H1 (cell line): Measurements from ENCODE around the gene MXI1. TPM values are rescaled to one million over a fixed set of nuclear protein-coding genes. Genes with fewer than 3 reads are reported as not detected.

Experiments used
- CTCF ChIA-PET: fragments of 300-600 bp; sonication (Branson Sonifier 250); formaldehyde crosslinking; loops from one replicate; lab custom pipeline; 2021; ENCODE audit not compliant: partially characterized antibody; lab: Charles Lee
- POLR2A ChIA-PET: fragments of 300-600 bp; sonication (Branson Sonifier 250); formaldehyde crosslinking; loops from one replicate; lab custom pipeline; 2021; ENCODE audit warnings: inconsistent platforms; ENCODE audit not compliant: partially characterized antibody; lab: Charles Lee
- DNase-seq, 2 experiments: peaks; one replicate each; pipeline versions ENCODE4 v3.0.0 to v3.0.0-alpha.2; 2010 to 2022; ENCODE audit warnings: low spot score in 2 of 2, low read depth in 1 of 2, mixed read lengths in 1 of 2
- FAIRE-seq: peaks from 2 replicates; lab custom pipeline; 2011; peaks lifted over from hg19 to GRCh38; lab: Jason Lieb, UNC
- H2AFZ ChIP-seq: 2 replicates; pipeline ENCODE4 v1.8.1; 2012; ENCODE audit warnings: low read length, inconsistent platforms
- H2AK5ac ChIP-seq: 2 replicates; pipeline ENCODE4 v1.6.1; 2013; ENCODE audit warnings: low read depth, low read length
- H2BK120ac ChIP-seq: replicated peaks from 2 replicates; pipeline ENCODE3; 2013; ENCODE audit warnings: low read depth, low read length, inconsistent platforms
- H2BK12ac ChIP-seq: 2 replicates; pipeline ENCODE4 v1.6.1; 2013; ENCODE audit warnings: low read depth, low read length
- H2BK15ac ChIP-seq: 2 replicates; pipeline ENCODE4 v1.6.1; 2013; ENCODE audit warnings: low read length
- H2BK20ac ChIP-seq: 2 replicates; pipeline ENCODE4 v1.6.1; 2013; ENCODE audit warnings: low read length
- H2BK5ac ChIP-seq: 2 replicates; pipeline ENCODE4 v1.6.1; 2013; ENCODE audit warnings: low read depth, low read length
- H3K14ac ChIP-seq: 2 replicates; pipeline ENCODE4 v1.6.1; 2013; ENCODE audit warnings: inconsistent platforms; ENCODE audit not compliant: insufficient read length
- H3K18ac ChIP-seq: 2 replicates; pipeline ENCODE4 v1.6.1; 2013; ENCODE audit warnings: low read length; ENCODE audit errors: extremely low read depth
- H3K23ac ChIP-seq: 2 replicates; pipeline ENCODE4 v1.6.1; 2013; ENCODE audit warnings: inconsistent platforms; ENCODE audit not compliant: insufficient read length
- H3K23me2 ChIP-seq: 2 replicates; pipeline ENCODE4 v1.6.1; 2013; ENCODE audit warnings: low read depth, low read length
- H3K27ac ChIP-seq: 2 replicates; pipeline ENCODE4 v1.6.1; 2011; ENCODE audit warnings: low read depth, low read length, inconsistent platforms
- H3K27me3 ChIP-seq, 4 experiments: replicated peaks in 1 of 4; 1 replicate in 1 of 4; 2 replicates in 3 of 4; pipeline versions ENCODE4 v1.6.1 to v1.8.1; 2011 to 2013; ENCODE audit warnings: low read length in 3 of 4, mild to moderate bottlenecking in 3 of 4, inconsistent platforms in 2 of 4, mixed read lengths in 2 of 4, moderate library complexity in 1 of 4; ENCODE audit not compliant: control insufficient read depth in 3 of 4, insufficient read depth in 3 of 4; ENCODE audit errors: extremely low read depth in 1 of 4
- H3K36me3 ChIP-seq, 4 experiments: 2 replicates each; pipeline versions ENCODE4 v1.6.1 to v1.8.1; 2011 to 2013; ENCODE audit warnings: mild to moderate bottlenecking in 4 of 4, low read length in 3 of 4, moderate library complexity in 2 of 4, control low read depth in 1 of 4, inconsistent platforms in 1 of 4; ENCODE audit not compliant: insufficient read depth in 4 of 4, control insufficient read depth in 2 of 4
- H3K4ac ChIP-seq: replicated peaks from 2 replicates; pipeline ENCODE3; 2013; ENCODE audit warnings: low read length, low read depth, mixed read lengths, inconsistent platforms; ENCODE audit not compliant: insufficient read length
- H3K4me1 ChIP-seq, 4 experiments: replicated peaks in 1 of 4; 1 replicate in 1 of 4; 2 replicates in 3 of 4; pipeline versions ENCODE4 v1.6.1 to v1.8.1; 2011 to 2013; ENCODE audit warnings: low read length in 3 of 4, inconsistent platforms in 2 of 4, mixed read lengths in 1 of 4; ENCODE audit not compliant: insufficient read depth in 4 of 4, control insufficient read depth in 3 of 4
- H3K4me2 ChIP-seq, 2 experiments: 2 replicates each; pipeline versions ENCODE4 v1.6.1 to v1.8.1; 2011 to 2013; ENCODE audit warnings: low read depth in 2 of 2, low read length in 2 of 2, control low read depth in 1 of 2, inconsistent platforms in 1 of 2, mild to moderate bottlenecking in 1 of 2; ENCODE audit not compliant: insufficient read depth in 1 of 2
- H3K4me3 ChIP-seq, 4 experiments: fragments of 200-600, 300-600 bp in 1 of 4; sonication (generic), shearing (Covaris generic), sonication (Bioruptor Twin) in 1 of 4; 2 replicates each; pipeline versions ENCODE4 v1.5.1 to v1.8.1; 2011 to 2016; ENCODE audit warnings: low read length in 4 of 4, low read depth in 3 of 4, control low read depth in 2 of 4, inconsistent platforms in 2 of 4, mild to moderate bottlenecking in 2 of 4, mixed read lengths in 1 of 4, moderate library complexity in 1 of 4; ENCODE audit not compliant: insufficient read depth in 2 of 4; ENCODE audit errors: extremely low read depth in 1 of 4
- H3K56ac ChIP-seq: replicated peaks from 2 replicates; pipeline ENCODE3; 2013; ENCODE audit warnings: low read depth, mild to moderate bottlenecking, mixed read lengths, low read length, inconsistent platforms; ENCODE audit not compliant: insufficient read length
- H3K79me1 ChIP-seq: 2 replicates; pipeline ENCODE4 v1.6.1; 2013; ENCODE audit warnings: low read depth, low read length, control low read depth
- H3K79me2 ChIP-seq, 2 experiments: 2 replicates each; pipeline versions ENCODE4 v1.6.1 to v1.8.1; 2012 to 2013; ENCODE audit warnings: low read length in 2 of 2, mild to moderate bottlenecking in 2 of 2, inconsistent platforms in 1 of 2; ENCODE audit not compliant: insufficient read depth in 2 of 2, control insufficient read depth in 1 of 2
- H3K9ac ChIP-seq, 4 experiments: replicated peaks in 1 of 4; 1 replicate in 1 of 4; 2 replicates in 3 of 4; pipeline versions ENCODE4 v1.6.1 to v1.8.1; 2011 to 2013; ENCODE audit warnings: low read depth in 3 of 4, low read length in 3 of 4, control low read depth in 2 of 4, mild to moderate bottlenecking in 2 of 4, moderate library complexity in 2 of 4, inconsistent platforms in 1 of 4; ENCODE audit errors: extremely low read depth in 1 of 4
- H3K9me3 ChIP-seq, 2 experiments: 2 replicates each; pipeline versions ENCODE4 v1.6.1 to v1.8.1; 2012 to 2013; ENCODE audit warnings: mild to moderate bottlenecking in 2 of 2, moderate library complexity in 2 of 2, control low read depth in 1 of 2, inconsistent platforms in 1 of 2, low read depth in 1 of 2, low read length in 1 of 2, mixed read lengths in 1 of 2; ENCODE audit not compliant: insufficient read depth in 2 of 2
- H4K20me1 ChIP-seq, 2 experiments: replicated peaks in 1 of 2; 2 replicates each; pipeline versions ENCODE3 to v1.8.1; 2011 to 2013; ENCODE audit warnings: inconsistent platforms in 2 of 2, low read length in 2 of 2, mild to moderate bottlenecking in 1 of 2; ENCODE audit not compliant: insufficient read depth in 2 of 2, control insufficient read depth in 1 of 2
- H4K5ac ChIP-seq: 2 replicates; pipeline ENCODE4 v1.6.1; 2013; ENCODE audit warnings: low read length, low read depth, mixed read lengths, inconsistent platforms; ENCODE audit not compliant: insufficient read length
- H4K8ac ChIP-seq: 2 replicates; pipeline ENCODE4 v1.8.0; 2013; ENCODE audit warnings: mild to moderate bottlenecking, moderate library complexity, low read length, inconsistent platforms; ENCODE audit not compliant: insufficient read depth; ENCODE audit errors: extremely low read depth
- H4K91ac ChIP-seq: replicated peaks from 2 replicates; pipeline ENCODE3; 2013; ENCODE audit warnings: low read length, mixed read lengths, inconsistent platforms; ENCODE audit not compliant: insufficient read length
- CREB1 ChIP-seq: IDR thresholded peaks from 2 replicates; pipeline ENCODE4 v1.6.1; 2012; ENCODE audit warnings: inconsistent platforms
- GABPA ChIP-seq: IDR thresholded peaks from 2 replicates; pipeline ENCODE4 v1.6.1; 2011; ENCODE audit warnings: mild to moderate bottlenecking, low read length, moderate library complexity, borderline replicate concordance; ENCODE audit not compliant: insufficient read depth
- KDM5A ChIP-seq: fragments of 200-600 bp; IDR thresholded peaks from 2 replicates; pipeline ENCODE4 v1.7.1; 2012; ENCODE audit warnings: mild to moderate bottlenecking, low read length, inconsistent platforms, mixed read lengths
- POLR2A ChIP-seq, 2 experiments: IDR thresholded peaks; 1 replicate in 1 of 2; 2 replicates in 1 of 2; pipeline ENCODE4 v1.6.1; 2011; ENCODE audit warnings: low read depth in 2 of 2, low read length in 2 of 2, mild to moderate bottlenecking in 2 of 2; ENCODE audit errors: control extremely low read depth in 1 of 2
- RBBP5 ChIP-seq: IDR thresholded peaks from 2 replicates; pipeline ENCODE4 v1.7.1; 2012; ENCODE audit warnings: low read depth, mild to moderate bottlenecking, inconsistent platforms, low read length, moderate library complexity, borderline replicate concordance
- TAF7 ChIP-seq: optimal IDR thresholded peaks from 2 replicates; pipeline ENCODE3; 2011; ENCODE audit warnings: low read depth, mild to moderate bottlenecking, inconsistent platforms, low read length, moderate library complexity, borderline replicate concordance
- polyA plus RNA-seq, 7 experiments: library from polyadenylated mRNA; depleted of rRNA in 3 of 7; stranded (reverse) in 5 of 7; unstranded in 2 of 7; fragments of >200 nt in 5 of 7; fragments of 200-250 nt in 2 of 7; gene quantifications; 1 replicate in 5 of 7; 2 replicates in 1 of 7; 4 replicates in 1 of 7; pipeline versions ENCODE4 v1.2.1 to v1.2.3, GENCODE V29; 2011 to 2013; ENCODE audit warnings: missing spikeins in 2 of 7, mixed read lengths in 2 of 7
- total RNA-seq: library from RNA; stranded (reverse); fragmentation: NEBNext Ultra II Directional; extraction: Animal tissue kit (Norgen Biotek cat#: 25700); gene quantifications from 2 replicates; pipeline ENCODE4 v1.2.1, GENCODE V29; 2021
- TF ChIP-seq, protein P1 (sequence below): IDR thresholded peaks from 2 replicates; pipeline ENCODE4 v1.6.1; 2012; ENCODE audit warnings: low read length, inconsistent platforms
- TF ChIP-seq, protein P2 (sequence below): IDR thresholded peaks from 2 replicates; pipeline ENCODE4 v1.6.1; 2011; ENCODE audit warnings: low read length, improper control_type of control experiment

The MXI1 gene
- total and polyA plus RNA-seq, 2 of the 8 experiments (the other 6 are each of a cell fraction or from before 2014, with no cell fraction given), result 5.7 to 8.8 TPM

- Histone ChIP-seq H2AK5ac (no peak overlapping the region), H4K8ac (no peak overlapping the region), H3K27ac (no peak overlapping the region), H3K36me3 (no peaks in the 10 kb centered on the region), H2BK5ac (no peak overlapping the region), H3K79me2 (no peaks in the 10 kb centered on the region), H3K14ac (no peak overlapping the region), H4K20me1 (peaks cover 0 to under 1% of the 10 kb centered on the region in 2 experiments), H3K23ac (no peak overlapping the region), H2BK20ac (no peak overlapping the region), H3K4me2 (no peak overlapping the region), H3K9me3 (no peaks in the 10 kb centered on the region), H3K9ac (no peak overlapping the region), H3K18ac (no peak overlapping the region), H4K5ac (no peak overlapping the region), H3K27me3 (no peaks in the 10 kb centered on the region), H3K23me2 (no peaks in the 10 kb centered on the region), H3K4ac (no peak overlapping the region), H3K56ac (no peak overlapping the region), H3K4me1 (no peaks in the 10 kb centered on the region), H3K4me3 (no peak overlapping the region), H2BK120ac (no peak overlapping the region), H2AFZ (no peak overlapping the region), H2BK12ac (no peak overlapping the region), H2BK15ac (no peak overlapping the region), H3K79me1 (no peaks in the 10 kb centered on the region), H4K91ac (no peak overlapping the region)
- FAIRE-seq (no peak), DNase-seq (no peak)
- TF ChIP-seq, protein P1, sequence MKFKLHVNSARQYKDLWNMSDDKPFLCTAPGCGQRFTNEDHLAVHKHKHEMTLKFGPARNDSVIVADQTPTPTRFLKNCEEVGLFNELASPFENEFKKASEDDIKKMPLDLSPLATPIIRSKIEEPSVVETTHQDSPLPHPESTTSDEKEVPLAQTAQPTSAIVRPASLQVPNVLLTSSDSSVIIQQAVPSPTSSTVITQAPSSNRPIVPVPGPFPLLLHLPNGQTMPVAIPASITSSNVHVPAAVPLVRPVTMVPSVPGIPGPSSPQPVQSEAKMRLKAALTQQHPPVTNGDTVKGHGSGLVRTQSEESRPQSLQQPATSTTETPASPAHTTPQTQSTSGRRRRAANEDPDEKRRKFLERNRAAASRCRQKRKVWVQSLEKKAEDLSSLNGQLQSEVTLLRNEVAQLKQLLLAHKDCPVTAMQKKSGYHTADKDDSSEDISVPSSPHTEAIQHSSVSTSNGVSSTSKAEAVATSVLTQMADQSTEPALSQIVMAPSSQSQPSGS, result no peak
- TF ChIP-seq CREB1 (no peak), POLR2A (IDR thresholded peaks at IDR 0.05; ENCODE audit: control extremely low read depth in 1 of 2, low read depth in 2 of 2, low read length in 2 of 2) (no peak), KDM5A (no peak), TAF7 (no peak), GABPA (no peak), RBBP5 (no peak)
- TF ChIP-seq, protein P2, sequence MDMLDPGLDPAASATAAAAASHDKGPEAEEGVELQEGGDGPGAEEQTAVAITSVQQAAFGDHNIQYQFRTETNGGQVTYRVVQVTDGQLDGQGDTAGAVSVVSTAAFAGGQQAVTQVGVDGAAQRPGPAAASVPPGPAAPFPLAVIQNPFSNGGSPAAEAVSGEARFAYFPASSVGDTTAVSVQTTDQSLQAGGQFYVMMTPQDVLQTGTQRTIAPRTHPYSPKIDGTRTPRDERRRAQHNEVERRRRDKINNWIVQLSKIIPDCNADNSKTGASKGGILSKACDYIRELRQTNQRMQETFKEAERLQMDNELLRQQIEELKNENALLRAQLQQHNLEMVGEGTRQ, result no peak
- ChIA-PET POLR2A (no interaction called here), CTCF (interaction anchor here (0.6 to 2.4 kb wide), 2 partner anchors 7 to 130 kb away, joined by 3 to 6 read pairs; no protein-coding TSS in a partner anchor)
Measured at GRCh38 chr10:110268442-110268841, 61.0 kb downstream of the MXI1 start.
